Activated T-cell treated with anti-CD3 and anti-CD28 coated beads, Interleukin-2, amount 50 U/mL, for 1 hour (primary cell): ENCODE data around the gene ZCCHC24.

Experiments used
- DNase-seq: peaks from one replicate; pipeline ENCODE4 v3.0.0-alpha.2; 2020

Gene ZCCHC24

GRCh38 chr10:79445161-79445976 is at the start of gene ZCCHC24:
TSS of gene ZCCHC24 (minus strand) at chr10:79445624. CDS start at chr10:79445440, 184 bp downstream.
- DNase-seq: peak; percentile 95

DNA sequence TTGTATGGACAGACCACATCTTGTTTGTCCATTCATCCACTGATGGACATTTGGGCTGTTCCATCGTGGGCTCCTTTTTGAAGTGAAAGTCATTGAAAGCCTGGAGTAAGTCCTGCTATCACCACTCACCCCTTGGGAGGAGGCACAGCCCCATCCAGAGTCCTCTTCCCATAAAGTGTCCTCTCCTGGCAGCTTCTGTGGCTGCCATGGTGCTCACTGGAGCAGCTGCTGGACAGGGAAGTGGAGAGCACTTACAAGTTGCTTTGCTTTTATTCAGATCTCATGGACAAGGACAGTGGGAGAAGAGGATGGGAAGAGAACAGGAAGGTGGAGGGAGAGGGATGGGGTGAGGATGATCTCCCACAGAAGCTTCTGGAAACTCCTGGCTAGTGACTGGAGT is 48.4 kb upstream of the ZCCHC24 start:
- no peak for DNase-seq

GRCh38 chr10:79492839-79493238 is 47.4 kb upstream of the ZCCHC24 start:
- no peak for DNase-seq

DNA sequence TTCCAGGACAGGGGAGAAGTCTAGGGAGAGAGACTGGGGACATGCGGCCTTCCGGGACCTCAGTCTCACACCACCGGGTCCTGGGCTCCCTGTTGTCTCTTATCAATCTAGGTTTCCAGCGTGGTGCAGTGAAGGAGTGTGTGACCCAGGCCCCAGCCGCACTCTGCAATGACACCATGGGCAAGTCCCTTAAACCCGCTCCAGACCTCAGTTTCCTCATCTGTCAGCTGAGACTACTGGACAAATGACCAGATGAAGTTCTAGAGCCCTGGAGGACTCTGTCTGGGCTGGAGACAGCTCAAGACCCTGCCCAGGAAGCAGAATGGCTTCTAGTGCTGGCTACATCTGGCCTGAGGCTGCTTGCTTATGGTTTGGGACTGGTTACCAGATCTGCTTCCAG is 46.8 kb upstream of the ZCCHC24 start:
- DNase-seq: no peak

GRCh38 chr10:79491143-79491835 is 45.9 kb upstream of the ZCCHC24 start:
- no peak for DNase-seq

- DNase-seq: no peak
Measured at GRCh38 chr10:79490400-79491142, 45.1 kb upstream of the ZCCHC24 start.

- no peak for DNase-seq
Measured at GRCh38 chr10:79488870-79489269, 43.4 kb upstream of the ZCCHC24 start.

- DNase-seq: no peak
Measured at GRCh38 chr10:79488336-79488735, 42.9 kb upstream of the ZCCHC24 start.

- no peak for DNase-seq
Measured at GRCh38 chr10:79487296-79488194, 42.1 kb upstream of the ZCCHC24 start.

GRCh38 chr10:79484476-79484875 is 39.1 kb upstream of the ZCCHC24 start:
- DNase-seq: no peak

DNA sequence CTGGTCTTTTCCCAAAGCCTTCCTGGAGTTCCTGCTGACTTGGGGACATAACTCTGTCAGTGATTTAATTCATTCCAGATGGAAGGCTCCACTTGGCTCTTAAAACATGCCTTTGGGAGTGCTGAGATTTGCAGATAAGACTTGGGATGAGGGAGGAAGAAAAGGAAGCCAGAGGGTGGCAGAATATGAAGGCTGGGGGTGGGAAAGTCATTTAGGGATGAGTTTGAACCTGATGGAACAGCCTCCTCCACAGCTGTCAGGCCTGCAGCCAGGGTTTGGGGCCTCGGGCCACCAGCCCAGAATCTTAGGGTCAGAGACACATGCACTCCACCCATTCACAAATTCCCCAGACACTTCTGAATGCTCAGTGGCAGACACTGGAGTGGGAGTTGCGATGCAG is 38.5 kb upstream of the ZCCHC24 start:
- no peak for DNase-seq

GRCh38 chr10:79483299-79483698 is 37.9 kb upstream of the ZCCHC24 start:
- DNase-seq: no peak

- DNase-seq: no peak
Measured at GRCh38 chr10:79482741-79483140, 37.3 kb upstream of the ZCCHC24 start.

DNA sequence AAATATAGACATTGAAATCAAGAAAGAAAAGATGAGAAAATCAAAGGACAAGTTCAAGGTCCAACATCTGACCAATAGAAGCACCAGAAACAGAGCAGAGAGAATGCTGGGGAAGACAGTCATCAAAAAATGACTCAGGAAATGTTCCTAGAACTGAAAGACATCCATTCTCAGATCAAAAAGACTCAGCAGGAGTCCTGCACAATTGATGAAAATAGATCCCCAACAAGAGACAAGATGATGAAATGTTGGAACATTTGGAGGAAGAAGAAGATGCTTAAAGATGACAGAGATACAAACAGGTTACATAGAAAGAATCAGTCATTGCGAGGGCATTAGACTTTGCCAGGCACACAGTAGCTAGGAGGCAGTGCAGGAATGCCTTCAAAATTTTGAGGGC is 36.9 kb upstream of the ZCCHC24 start:
- DNase-seq: no peak

- DNase-seq: no peak
Measured at GRCh38 chr10:79479283-79479909, 34.0 kb upstream of the ZCCHC24 start.

DNA sequence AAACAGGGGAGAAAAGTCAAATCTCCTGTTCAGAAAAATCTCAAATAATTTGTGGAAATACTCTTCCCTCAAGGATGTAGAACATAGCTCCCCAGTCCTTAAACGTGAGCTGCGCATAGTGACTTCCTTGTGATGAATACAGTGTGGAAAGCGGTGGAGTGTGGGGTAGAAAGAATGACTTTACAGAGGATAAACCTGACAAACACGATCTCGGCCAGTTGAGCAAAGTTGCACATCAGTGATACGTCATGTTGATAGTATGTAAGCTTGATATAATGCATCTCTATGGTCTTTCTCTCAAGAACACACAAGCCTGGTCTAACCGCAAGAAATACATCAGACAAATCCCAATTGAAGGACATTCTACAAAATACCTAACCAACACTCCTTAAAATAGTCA is 32.0 kb upstream of the ZCCHC24 start:
- DNase-seq: no peak

GRCh38 chr10:79476645-79477044 is 31.2 kb upstream of the ZCCHC24 start:
- DNase-seq: no peak

GRCh38 chr10:79475877-79476276 is 30.5 kb upstream of the ZCCHC24 start:
- no peak for DNase-seq

GRCh38 chr10:79475119-79475653 is 29.8 kb upstream of the ZCCHC24 start:
- no peak for DNase-seq

GRCh38 chr10:79473496-79474095 is 28.2 kb upstream of the ZCCHC24 start:
- DNase-seq: no peak

- DNase-seq: no peak
Measured at GRCh38 chr10:79472951-79473350, 27.5 kb upstream of the ZCCHC24 start.
